ENCODE results near the gene SMG1.

- TF ChIP-seq CTCF (IDR thresholded peaks at IDR 0.05) (no peak), POLR2A (IDR thresholded peaks at IDR 0.05) (no peak)
Observed at GRCh38 chr16:18816286-18816685, 109.9 kb downstream of the SMG1 start.
